Measurements from ENCODE around the gene ARPC4.

The ARPC4 gene

GRCh38 chr3:9791127-9791526 is 1.8 kb upstream of the ARPC4 start:
- no peak for DNase-seq (ENCODE audit: low read depth in 2 of 2, low spot score in 1 of 2)

DNA sequence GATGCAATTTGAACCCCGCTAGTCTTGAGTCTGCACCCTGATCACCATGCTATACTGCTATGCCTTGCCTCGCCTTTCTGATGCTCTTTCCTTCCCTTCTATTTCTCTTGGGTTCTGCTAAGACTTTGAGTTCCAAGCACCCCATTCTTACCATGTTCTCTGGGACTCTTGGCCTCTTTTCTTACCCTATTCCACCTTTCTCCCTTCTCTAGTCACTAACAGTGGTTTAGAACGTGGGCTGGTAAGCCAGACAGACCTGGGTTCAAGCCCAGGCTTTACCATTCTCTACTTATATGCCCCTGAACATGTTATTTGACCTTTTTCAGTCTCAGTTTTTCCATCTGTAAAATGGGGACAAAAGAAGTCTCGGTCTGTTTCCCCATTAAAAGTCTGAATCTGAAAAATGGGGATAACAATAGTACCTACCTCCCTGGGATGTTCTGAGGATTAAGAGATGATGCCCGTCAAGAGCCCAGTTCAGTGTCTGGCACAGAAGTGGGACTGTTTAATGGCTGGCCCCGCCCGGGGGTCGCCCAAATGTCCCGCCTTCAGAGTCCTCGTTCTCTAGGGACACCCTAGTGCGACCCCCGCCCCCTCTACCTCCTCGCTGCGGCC is 985 bp upstream of the ARPC4 start:
- no peak for DNase-seq (ENCODE audit: low read depth in 2 of 2, low spot score in 1 of 2)

DNA sequence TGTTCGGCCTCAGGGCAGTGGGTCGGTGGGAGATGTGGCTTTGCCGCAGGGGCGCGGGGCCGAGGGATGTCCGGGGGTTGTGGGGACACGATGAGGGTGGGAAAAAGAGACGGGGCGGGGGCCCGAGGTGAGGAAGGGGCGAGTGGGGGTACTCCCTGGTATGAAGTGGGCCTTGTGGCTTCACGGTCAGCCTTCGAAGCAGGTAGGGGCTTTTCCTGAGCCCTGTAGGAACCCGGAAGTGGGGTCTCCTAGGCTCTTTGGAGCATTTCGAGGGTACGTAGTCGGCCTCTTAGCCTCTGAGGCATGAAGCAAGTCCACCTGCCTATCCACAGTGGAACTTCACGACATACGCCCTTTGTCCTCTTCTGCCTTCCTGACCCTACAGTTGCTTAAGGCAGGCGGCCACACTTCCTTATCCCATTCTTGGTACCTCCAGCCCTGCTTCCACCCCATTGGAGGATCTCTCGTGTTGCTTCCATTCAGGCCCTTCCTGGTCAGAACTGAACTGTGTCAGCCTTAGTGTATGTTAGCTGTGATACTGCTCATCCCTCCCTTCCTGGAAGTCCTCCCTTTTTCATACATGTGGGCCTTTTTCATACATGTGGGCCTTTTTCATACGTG is 389 bp downstream of the ARPC4 start:
- DNase-seq (ENCODE audit: low read depth in 2 of 2, low spot score in 1 of 2), result no peak

DNA sequence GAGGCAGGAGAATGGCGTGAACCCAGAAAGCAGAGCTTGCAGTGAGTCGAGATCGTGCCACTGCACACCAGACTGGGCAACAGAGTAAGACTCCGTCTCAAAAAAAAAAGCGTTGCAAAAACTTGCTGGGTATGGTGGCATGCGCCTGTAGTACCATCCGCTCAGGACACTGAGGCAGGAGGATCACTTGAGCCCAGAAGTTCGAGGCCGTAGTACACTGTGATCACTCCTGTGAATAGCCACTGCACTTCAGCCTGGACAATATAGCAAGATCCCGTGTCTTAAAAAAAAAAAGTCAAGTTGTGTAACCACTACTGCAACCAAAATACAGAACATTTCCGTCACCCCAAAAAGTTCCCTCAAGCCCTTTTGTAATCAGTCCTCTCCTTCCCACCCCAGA is 1.5 kb downstream of the ARPC4 start:
- no peak for DNase-seq (ENCODE audit: low read depth in 2 of 2, low spot score in 1 of 2)

- no peak for DNase-seq (ENCODE audit: low read depth in 2 of 2, low spot score in 1 of 2)
These were observed 2.3 kb downstream of the ARPC4 start for GRCh38 chr3:9795207-9795606.

GRCh38 chr3:9797196-9797945 is 4.5 kb downstream of the ARPC4 start:
- no peak for DNase-seq (ENCODE audit: low read depth in 2 of 2, low spot score in 1 of 2)

- no peak for DNase-seq (ENCODE audit: low read depth in 2 of 2, low spot score in 1 of 2)
These were observed 7.6 kb downstream of the ARPC4 start for GRCh38 chr3:9800529-9800928.

GRCh38 chr3:9803494-9803893 is 10.6 kb downstream of the ARPC4 start:
- no peak for DNase-seq (ENCODE audit: low read depth in 2 of 2, low spot score in 1 of 2)

DNA sequence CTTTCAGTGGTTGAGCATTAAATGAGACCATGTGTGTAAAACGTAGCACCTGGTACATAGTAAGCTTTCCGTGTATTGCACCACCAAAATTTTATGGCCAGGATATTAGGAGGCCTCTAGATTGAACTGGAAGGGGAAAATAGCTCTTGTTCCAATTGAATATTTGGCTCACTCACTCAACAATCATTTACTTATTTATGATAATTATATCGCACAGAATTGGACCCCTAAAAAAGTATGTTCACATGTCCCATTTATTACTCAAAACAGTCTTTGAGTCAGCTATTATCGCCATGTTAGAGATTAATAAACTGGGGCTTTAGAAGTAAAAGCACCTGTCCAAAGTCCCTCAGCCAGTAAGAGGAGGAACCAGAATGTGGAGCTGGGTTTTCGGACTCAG is 12.1 kb downstream of the ARPC4 start:
- no peak for DNase-seq (ENCODE audit: low read depth in 2 of 2, low spot score in 1 of 2)

- no peak for DNase-seq (ENCODE audit: low read depth in 2 of 2, low spot score in 1 of 2)
These were observed 13.3 kb downstream of the ARPC4 start for GRCh38 chr3:9806137-9806536.

DNA sequence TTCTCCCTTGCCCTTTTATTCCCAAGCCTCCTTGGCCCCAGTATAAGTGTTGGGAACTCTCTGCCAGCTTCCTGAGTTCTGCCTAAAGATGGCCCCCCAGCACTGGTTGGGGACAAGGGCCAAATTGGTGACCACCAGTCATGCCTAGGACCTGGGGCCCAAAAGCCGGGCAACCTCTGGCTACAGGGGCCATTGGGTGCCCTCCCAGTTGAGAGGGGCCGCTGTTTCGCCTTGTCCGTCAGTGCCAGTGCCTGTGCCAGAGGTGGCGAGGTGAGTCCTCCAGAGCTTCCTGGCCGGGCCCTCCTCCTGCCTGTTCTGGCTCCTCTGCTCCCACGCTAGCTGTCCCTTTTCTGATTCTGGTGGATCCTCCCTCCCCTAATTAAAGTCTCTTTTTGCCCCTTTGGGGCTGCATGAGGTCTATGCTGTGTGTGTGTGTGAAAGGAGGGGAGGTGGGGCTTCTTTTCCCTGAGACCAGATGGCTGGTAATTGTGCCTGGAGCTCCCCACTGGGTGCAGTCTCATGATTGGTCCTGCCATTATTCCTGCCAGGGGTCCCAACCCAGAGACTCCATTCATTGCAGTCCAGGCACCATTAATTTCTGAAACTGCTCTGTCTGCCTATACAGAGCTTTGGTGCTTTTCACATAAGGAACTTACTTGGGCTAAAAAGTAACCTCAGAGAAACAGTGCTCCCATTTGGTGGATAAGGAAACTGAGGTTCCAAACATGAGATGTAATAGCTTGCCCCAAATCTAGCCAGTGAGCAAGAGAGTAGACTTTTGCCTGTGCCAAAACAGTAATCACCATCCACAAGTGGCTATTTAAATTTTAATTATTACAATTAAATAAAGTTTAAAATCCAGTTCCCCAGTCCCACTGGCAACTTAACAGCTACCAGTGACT is 14.1 kb downstream of the ARPC4 start:
- DNase-seq (ENCODE audit: low read depth in 2 of 2, low spot score in 1 of 2), result no peak

DNA sequence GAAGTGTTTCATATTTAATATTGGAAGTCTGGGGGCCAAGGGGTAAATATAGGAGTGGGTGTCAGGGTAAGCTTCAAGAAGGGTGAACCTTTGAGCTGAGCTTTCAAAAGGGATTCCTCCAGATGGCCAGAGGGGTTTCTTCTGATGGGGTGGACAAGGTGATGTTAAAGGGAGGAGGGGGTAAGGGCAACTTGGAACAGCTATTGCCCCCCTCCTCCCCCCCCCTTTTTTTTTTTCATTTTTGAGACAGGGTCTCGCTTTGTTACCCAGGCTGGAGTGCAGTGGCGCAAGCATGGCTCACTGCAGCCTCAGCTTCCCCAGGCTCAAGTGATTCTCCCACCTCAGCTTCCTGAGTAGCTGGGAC is 15.1 kb downstream of the ARPC4 start:
- no peak for DNase-seq (ENCODE audit: low read depth in 2 of 2, low spot score in 1 of 2)

DNA sequence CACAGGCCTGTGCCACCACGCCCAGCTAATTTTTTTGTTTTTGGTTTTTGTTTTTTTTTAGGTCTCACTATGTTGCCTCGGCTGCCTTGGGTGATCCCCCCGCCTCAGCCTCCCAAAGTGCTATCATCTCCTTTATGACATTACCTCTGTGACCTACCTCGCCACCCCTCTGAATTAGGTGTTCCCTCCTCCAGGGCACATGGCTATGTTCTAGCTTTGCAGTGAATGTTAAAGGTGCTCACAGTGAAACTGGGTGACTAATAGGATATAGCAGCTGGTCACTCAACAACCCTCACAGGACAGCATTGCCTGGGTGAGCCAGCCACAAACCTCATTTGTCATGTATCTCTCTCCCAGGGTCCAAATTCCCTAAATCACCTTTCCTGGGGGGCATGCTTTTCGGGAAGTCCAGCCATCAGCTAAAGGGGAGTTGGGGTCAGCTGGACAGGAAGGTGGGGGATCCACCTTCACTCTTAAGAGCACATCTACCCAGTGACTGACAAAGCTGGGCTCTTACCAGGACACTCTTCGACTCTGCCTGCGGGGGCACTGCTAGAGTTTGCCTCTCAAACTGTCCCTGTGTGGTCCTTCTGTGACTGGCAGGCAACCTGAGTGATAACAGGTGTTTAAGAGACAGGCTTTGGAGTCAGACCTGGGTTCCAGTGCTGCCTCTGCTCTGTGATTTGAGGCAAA is 15.6 kb downstream of the ARPC4 start:
- DNase-seq (ENCODE audit: low read depth in 2 of 2, low spot score in 1 of 2), result no peak

DNA sequence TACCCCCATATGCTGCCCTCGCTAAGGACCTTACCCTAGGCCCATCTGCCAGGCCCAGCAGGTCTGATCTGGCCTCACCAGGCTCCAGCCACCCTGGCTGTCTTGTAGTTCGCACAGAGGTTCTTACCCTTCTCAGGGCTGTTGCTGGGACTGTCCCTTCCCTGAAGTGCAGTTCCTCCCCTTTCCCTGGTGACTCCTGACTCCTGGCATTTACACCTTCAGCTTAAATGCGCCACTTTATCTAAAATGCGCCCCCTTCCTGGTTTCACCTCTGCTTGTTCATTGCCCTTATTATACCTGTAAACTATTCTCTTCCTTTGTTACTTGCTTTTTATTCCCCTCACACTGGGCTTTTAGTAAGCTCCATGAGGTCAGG is 16.3 kb downstream of the ARPC4 start:
- DNase-seq (ENCODE audit: low read depth in 2 of 2, low spot score in 1 of 2), result no peak

DNA sequence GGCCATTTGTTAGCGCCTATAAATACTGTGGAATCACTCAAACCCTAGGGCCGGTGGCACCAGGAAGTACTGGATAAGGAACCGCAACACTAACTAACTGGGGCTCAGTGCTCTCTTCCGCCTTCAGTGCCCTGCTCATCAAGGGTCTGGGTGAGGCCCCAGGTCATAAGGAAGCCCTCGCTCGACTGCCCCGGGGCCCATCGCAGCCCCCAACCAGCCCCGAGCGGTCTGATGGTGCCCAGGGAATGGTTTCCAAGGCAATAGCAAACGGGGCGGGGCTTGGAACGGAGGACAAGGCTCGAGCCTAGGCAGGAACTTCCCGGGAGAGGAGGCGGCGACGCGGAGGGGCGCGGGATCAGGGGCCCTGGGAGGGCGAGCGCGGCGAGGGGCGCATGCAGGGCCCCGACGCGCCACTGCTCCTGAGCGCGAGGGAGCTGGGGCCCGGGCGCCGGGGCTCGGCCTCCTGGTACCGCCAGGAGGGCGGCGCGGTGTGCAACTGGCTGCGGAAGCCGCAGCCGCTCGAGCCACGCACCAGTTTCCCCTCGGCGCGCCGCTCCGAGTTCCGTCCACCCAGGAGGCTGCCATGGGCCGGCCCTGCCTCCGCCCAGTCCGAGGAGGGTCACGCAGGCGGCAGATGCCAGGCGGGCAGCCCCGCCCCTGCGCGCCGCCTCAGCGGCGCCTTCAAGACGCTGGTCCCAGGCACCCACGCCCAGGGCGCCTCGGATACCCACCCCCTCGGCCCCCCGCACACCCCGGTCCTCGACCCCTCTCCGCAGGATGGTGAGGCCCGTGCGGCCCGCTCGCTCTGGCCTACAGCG is 16.9 kb downstream of the ARPC4 start, which contains the start of gene TTLL3:
TSS of gene TTLL3 (plus strand) at position 648 of the 818 bp plus-strand sequence. CDS start 400 bp downstream, outside the sequence.
- peak in 1 of 2 donors; percentile 19 for DNase-seq (ENCODE audit: low read depth in 2 of 2, low spot score in 1 of 2)

GRCh38 chr3:9810433-9810770 is 17.5 kb downstream of the ARPC4 start:
- no peak for DNase-seq (ENCODE audit: low read depth in 2 of 2, low spot score in 1 of 2)

- no peak for DNase-seq (ENCODE audit: low read depth in 2 of 2, low spot score in 1 of 2)
These were observed 18.0 kb downstream of the ARPC4 start for GRCh38 chr3:9810846-9811245.

GRCh38 chr3:9812870-9813483 is 20.1 kb downstream of the ARPC4 start:
- no peak for DNase-seq (ENCODE audit: low read depth in 2 of 2, low spot score in 1 of 2)

- no peak for DNase-seq (ENCODE audit: low read depth in 2 of 2, low spot score in 1 of 2)
These were observed 23.1 kb downstream of the ARPC4 start for GRCh38 chr3:9815986-9816385.

GRCh38 chr3:9817436-9817835 is 24.6 kb downstream of the ARPC4 start:
- DNase-seq (ENCODE audit: low read depth in 2 of 2, low spot score in 1 of 2), result no peak
